Loucy (cell line): ENCODE data around the gene ZNF615.

Experiments
- EZH2phosphoT487 ChIP-seq: fragments of 200-600 bp; IDR thresholded peaks from 2 replicates; pipeline ENCODE4 v1.6.1; 2018; ENCODE audit warnings: antibody characterized with exemption, mild to moderate bottlenecking, moderate library complexity, borderline replicate concordance
- TF ChIP-seq, protein P1 (sequence below): fragments of 200-600 bp; sonication (generic); conservative IDR thresholded peaks from 2 replicates; pipeline ENCODE4 v1.5.1; 2014; ENCODE audit warnings: mild to moderate bottlenecking, antibody characterized with exemption, low read length

DNA sequence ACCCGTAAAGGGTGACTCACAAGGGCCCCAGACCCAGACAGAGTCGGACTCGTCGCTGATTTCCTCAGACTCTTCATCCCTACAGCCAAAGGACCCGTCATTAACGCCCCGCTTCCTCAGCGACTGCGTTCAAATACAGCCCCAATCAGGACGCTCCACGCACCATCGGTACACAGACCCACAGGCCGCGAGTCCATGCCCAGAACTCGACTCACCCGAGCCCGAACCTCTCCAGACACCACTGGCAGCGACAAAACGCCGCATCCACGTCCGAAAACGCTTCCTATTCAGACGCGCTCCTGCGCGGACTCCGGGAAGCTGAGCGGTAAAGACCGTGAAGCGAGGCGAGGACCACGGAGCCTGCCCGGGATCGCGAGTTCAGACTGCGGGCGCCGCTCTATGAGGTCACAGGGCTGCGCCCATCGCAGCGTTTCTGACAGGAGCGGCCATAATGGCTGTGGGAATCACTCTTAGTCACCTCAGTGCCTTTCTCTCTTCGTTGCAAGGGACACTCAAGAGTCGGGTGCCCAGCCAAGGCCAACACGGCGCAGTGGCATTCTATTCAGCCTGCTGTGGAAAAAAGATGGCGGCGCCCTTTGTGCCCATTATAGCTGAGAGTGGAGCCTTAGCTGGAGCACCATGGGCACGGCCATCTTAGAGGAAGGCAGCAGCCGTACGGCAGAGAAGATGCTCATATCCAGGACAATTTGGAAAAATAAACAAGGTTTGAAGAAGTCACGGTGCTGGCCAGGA lies 20.2 kb upstream of the ZNF615 start, which contains the start of gene ZNF614:
- TF ChIP-seq, protein P1, sequence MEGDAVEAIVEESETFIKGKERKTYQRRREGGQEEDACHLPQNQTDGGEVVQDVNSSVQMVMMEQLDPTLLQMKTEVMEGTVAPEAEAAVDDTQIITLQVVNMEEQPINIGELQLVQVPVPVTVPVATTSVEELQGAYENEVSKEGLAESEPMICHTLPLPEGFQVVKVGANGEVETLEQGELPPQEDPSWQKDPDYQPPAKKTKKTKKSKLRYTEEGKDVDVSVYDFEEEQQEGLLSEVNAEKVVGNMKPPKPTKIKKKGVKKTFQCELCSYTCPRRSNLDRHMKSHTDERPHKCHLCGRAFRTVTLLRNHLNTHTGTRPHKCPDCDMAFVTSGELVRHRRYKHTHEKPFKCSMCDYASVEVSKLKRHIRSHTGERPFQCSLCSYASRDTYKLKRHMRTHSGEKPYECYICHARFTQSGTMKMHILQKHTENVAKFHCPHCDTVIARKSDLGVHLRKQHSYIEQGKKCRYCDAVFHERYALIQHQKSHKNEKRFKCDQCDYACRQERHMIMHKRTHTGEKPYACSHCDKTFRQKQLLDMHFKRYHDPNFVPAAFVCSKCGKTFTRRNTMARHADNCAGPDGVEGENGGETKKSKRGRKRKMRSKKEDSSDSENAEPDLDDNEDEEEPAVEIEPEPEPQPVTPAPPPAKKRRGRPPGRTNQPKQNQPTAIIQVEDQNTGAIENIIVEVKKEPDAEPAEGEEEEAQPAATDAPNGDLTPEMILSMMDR, result no peak
- TF ChIP-seq EZH2phosphoT487, result no peak
